Ovary (tissue), 3 donors: ENCODE measurements around the gene C8B.

Experiments used
- CTCF ChIP-seq, 3 donors: fragments of 450-650 bp in 2 of 3; fragments of 200-600 bp in 1 of 3; IDR thresholded peaks; one replicate each; pipeline versions ENCODE4 v1.5.1 to v1.8.0; 2016 to 2022; ENCODE audit warnings: antibody characterized with exemption in 3 of 3, mild to moderate bottlenecking in 1 of 3
- EP300 ChIP-seq: sonication (generic); formaldehyde crosslinking; IDR thresholded peaks from one replicate; pipeline ENCODE4 v1.6.1; 2017; ENCODE audit warnings: antibody characterized with exemption
- donor health status: DM: no; HTN: no; CAD: no.

DNA sequence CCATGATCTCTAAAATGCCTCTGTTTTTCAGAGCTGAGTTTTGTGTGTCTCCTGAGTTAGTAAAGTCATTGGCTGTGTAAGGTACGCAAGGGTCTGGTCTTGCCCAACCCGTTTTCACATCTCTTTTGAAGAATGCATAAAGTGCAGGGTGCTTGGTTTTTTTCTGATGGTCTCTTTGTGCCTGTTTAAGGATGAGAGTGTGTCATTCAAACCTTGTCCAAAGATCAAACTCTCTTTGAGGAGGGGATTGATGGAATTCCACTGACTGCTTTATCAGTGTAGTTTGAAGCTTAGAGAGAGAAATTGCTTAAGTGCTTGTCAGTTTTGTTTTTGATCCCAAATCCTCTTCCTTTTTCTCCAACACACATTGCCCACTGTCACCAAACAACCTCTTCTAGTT lies 20.0 kb upstream of the C8B start:
- TF ChIP-seq EP300 = no peak
- no peak for TF ChIP-seq CTCF (IDR thresholded peaks at IDR 0.05)
